DOHH2 (cell line): Measurements from ENCODE around the gene TYMS.

Source experiments
- H3F3A ChIP-seq: fragments of 200-600 bp; sonication (generic), shearing (Covaris generic); 2 replicates; pipeline ENCODE4 v1.6.0; 2016; ENCODE audit warnings: antibody characterized with exemption, mild to moderate bottlenecking; ENCODE audit not compliant: control insufficient read depth, insufficient read depth
- H3K27ac ChIP-seq: fragments of 200-600 bp; sonication (generic); 2 replicates; pipeline ENCODE4 v1.5.1; 2014; ENCODE audit warnings: low read depth, mild to moderate bottlenecking, low read length, moderate library complexity
- H3K27me3 ChIP-seq: fragments of 200-600 bp; sonication (generic); 2 replicates; pipeline ENCODE4 v1.6.1; 2014; ENCODE audit warnings: mild to moderate bottlenecking, low read length, mixed read lengths; ENCODE audit not compliant: control insufficient read depth
- H3K36me3 ChIP-seq: fragments of 200-600 bp; sonication (generic); 2 replicates; pipeline ENCODE4 v1.6.1; 2014; ENCODE audit warnings: mild to moderate bottlenecking, low read length, moderate library complexity, mixed read lengths; ENCODE audit not compliant: control insufficient read depth
- H3K4me1 ChIP-seq: fragments of 200-600 bp; sonication (generic); 2 replicates; pipeline ENCODE4 v1.6.1; 2014; ENCODE audit warnings: mild to moderate bottlenecking, low read length, mixed read lengths; ENCODE audit not compliant: control insufficient read depth
- H3K4me2 ChIP-seq: fragments of 200-600 bp; sonication (generic); 2 replicates; pipeline ENCODE4 v1.6.0; 2014; ENCODE audit warnings: mild to moderate bottlenecking, low read length, moderate library complexity
- H3K4me3 ChIP-seq: fragments of 200-600 bp; sonication (generic); 2 replicates; pipeline ENCODE4 v1.5.1; 2014; ENCODE audit warnings: mild to moderate bottlenecking, low read length, mixed read lengths
- H3K79me2 ChIP-seq: fragments of 200-600 bp; sonication (generic); 2 replicates; pipeline ENCODE4 v1.6.1; 2014; ENCODE audit warnings: mild to moderate bottlenecking, low read length, mixed read lengths; ENCODE audit not compliant: control insufficient read depth
- H3K9me2 ChIP-seq: fragments of 200-600 bp; sonication (generic); replicated peaks from 2 replicates; pipeline ENCODE4 v1.6.1; 2014; ENCODE audit warnings: mild to moderate bottlenecking, low read length, mixed read lengths; ENCODE audit not compliant: control insufficient read depth
- H3K9me3 ChIP-seq: fragments of 200-600 bp; sonication (generic); 2 replicates; pipeline ENCODE4 v1.6.1; 2014; ENCODE audit warnings: antibody characterized with exemption, low read length, mixed read lengths; ENCODE audit not compliant: control insufficient read depth, insufficient read depth
- H4K20me1 ChIP-seq: fragments of 200-600 bp; sonication (generic); 2 replicates; pipeline ENCODE4 v1.6.0; 2014; ENCODE audit warnings: low read depth, mild to moderate bottlenecking, antibody characterized with exemption, low read length, moderate library complexity; ENCODE audit not compliant: control insufficient read depth, insufficient read depth
- EZH2phosphoT487 ChIP-seq: fragments of 200-600 bp; sonication (generic); IDR thresholded peaks from 2 replicates; pipeline ENCODE4 v1.6.1; 2017; ENCODE audit warnings: borderline replicate concordance, mild to moderate bottlenecking, antibody characterized with exemption, low read length, moderate library complexity, mixed read lengths
- TF ChIP-seq, protein P1 (sequence below): fragments of 200-600 bp; sonication (generic); IDR thresholded peaks from one replicate; pipeline ENCODE4 v1.5.1; 2014; ENCODE audit warnings: antibody characterized with exemption, mild to moderate bottlenecking, low read depth, low read length; ENCODE audit not compliant: poor library complexity, severe bottlenecking

Gene TYMS

DNA sequence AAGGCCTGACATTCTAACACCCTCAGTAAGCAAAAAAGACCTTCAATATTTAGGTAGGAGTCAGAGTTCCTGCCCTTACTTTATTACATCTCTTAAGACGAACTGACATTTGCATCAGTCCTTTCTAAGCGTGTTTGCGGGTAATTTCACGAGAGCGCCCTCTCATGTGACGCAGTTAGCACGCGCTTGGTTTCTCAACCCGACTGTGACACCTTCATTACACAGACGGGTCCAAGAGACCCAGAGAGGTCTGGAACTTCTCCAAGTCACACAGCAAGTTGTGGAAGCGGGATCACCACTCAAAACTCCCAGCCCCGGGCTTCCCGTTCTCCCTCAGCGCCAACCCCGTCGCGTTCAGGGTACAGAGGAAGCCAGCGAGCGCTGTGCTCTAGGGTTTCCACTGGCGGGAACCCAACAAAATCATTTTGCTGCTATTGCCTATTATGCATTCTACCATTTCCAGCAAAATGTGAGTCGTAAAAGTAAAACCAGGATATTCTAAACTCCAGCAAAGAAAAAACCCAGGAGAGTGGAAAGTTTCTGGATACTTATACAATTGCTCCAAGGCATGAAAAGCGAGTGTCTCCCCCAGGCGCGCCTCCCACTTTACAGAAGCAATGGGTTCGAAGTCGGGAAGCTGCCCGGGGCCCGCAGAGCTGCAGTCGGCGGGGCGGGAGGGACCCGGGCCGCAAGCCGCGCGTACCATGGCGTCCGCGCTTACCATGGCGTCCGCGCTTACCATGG, 54.4 kb downstream of the TYMS start:
- TF ChIP-seq EZH2phosphoT487 = no peak
- TF ChIP-seq, protein P1, sequence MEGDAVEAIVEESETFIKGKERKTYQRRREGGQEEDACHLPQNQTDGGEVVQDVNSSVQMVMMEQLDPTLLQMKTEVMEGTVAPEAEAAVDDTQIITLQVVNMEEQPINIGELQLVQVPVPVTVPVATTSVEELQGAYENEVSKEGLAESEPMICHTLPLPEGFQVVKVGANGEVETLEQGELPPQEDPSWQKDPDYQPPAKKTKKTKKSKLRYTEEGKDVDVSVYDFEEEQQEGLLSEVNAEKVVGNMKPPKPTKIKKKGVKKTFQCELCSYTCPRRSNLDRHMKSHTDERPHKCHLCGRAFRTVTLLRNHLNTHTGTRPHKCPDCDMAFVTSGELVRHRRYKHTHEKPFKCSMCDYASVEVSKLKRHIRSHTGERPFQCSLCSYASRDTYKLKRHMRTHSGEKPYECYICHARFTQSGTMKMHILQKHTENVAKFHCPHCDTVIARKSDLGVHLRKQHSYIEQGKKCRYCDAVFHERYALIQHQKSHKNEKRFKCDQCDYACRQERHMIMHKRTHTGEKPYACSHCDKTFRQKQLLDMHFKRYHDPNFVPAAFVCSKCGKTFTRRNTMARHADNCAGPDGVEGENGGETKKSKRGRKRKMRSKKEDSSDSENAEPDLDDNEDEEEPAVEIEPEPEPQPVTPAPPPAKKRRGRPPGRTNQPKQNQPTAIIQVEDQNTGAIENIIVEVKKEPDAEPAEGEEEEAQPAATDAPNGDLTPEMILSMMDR = peak; percentile 23
- H3F3A ChIP-seq = no peaks in the 10 kb centered on the region
- peaks cover 30% of the 10 kb centered on the region for H3K4me1 ChIP-seq
- H3K27ac ChIP-seq = peak overlapping the region; percentile 29
- peaks cover 43% of the 10 kb centered on the region for H3K79me2 ChIP-seq
- no peaks in the 10 kb centered on the region for H4K20me1 ChIP-seq
- peaks cover 15% of the 10 kb centered on the region; the same call in 1 of the 2 replicates for H3K27me3 ChIP-seq
- no peaks in the 10 kb centered on the region for H3K9me2 ChIP-seq
- H3K4me2 ChIP-seq = peak overlapping the region; percentile 84
- peaks cover 16% of the 10 kb centered on the region for H3K36me3 ChIP-seq
- peak overlapping the region; percentile 85 for H3K4me3 ChIP-seq
- no peaks in the 10 kb centered on the region for H3K9me3 ChIP-seq

DNA sequence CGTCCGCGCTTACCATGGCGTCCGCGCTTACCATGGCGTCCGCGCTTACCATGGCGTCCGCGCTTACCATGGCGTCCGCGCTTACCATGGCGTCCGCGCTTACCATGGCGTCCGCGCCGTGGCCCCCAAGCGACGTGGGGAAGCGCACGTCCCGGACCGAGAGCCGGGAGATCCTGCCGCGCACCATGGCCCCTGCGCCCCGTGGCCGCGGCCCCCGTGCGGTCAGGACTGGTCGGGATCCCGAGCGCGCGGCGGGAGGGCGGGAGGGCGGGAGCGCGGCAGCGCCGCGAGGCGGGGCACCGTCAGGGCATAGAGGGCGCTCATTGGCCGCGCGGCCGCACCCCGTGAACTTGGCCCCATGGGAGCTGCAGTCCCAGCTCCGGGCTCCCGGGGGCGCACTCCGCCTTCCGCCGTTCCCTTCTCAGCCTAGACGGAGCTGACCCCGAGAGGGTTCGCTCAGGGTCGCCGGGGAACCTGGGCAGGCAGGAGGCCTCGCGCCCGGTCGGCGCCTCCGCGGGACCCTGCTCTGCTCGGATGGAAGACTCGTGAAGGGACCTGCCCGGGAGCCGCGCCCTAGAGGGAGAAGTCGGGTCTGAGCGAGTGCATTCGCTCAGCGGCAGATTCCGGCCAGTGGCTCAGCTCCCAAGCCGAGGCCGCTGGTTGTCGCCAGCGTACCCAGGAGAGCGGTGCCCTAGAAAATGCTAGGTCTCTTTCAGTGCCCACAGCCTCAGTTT, 55.1 kb downstream of the TYMS start, which contains the start of gene ENOSF1:
ENOSF1 (minus strand) TSS at position 230 of the 734 bp plus-strand sequence; CDS start at position 187, 43 bp downstream.
- Histone ChIP-seq H3K27me3 (peaks cover 15% of the 10 kb centered on the region; the same call in 1 of the 2 replicates), H3K9me3 (no peaks in the 10 kb centered on the region), H3K36me3 (peaks cover 16% of the 10 kb centered on the region), H3K27ac (peak within 1 kb of the TSS; percentile 29), H3K4me1 (peaks cover 30% of the 10 kb centered on the region), H3K79me2 (peaks cover 40% of the 10 kb centered on the region), H3K4me2 (peak within 1 kb of the TSS; percentile 84), H4K20me1 (no peaks in the 10 kb centered on the region), H3K9me2 (no peaks in the 10 kb centered on the region), H3K4me3 (peak within 1 kb of the TSS; percentile 85), H3F3A (no peaks in the 10 kb centered on the region)
- no peak for TF ChIP-seq EZH2phosphoT487
- TF ChIP-seq, protein P1 = peak; percentile 54

DNA sequence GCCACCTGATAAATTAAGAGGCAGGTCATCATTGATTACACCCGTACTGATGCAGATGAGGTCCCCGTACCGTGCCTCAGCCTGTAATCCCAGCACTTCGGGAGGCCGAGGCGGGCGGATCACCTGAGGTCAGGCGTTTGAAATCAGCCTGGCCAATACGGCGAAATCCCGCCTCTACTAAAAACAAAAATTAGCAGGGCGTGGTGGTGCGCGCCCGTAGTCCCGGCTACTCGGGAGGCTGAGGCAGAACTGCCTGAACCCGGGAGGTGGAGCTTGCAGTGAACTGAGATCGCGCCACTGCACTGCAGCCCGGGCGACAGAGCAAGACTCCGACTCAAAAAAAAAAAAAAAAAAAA, 55.7 kb downstream of the TYMS start:
- Histone ChIP-seq H3K4me1 (peaks cover 28% of the 10 kb centered on the region), H3K4me2 (no peak overlapping the region), H3F3A (no peaks in the 10 kb centered on the region), H3K9me2 (no peaks in the 10 kb centered on the region), H4K20me1 (no peaks in the 10 kb centered on the region), H3K27me3 (peaks cover 15% of the 10 kb centered on the region; the same call in 1 of the 2 replicates), H3K79me2 (peaks cover 38% of the 10 kb centered on the region), H3K36me3 (peaks cover 16% of the 10 kb centered on the region), H3K4me3 (no peak overlapping the region), H3K9me3 (no peaks in the 10 kb centered on the region), H3K27ac (no peak overlapping the region)
- no peak for TF ChIP-seq EZH2phosphoT487
- TF ChIP-seq, protein P1 = no peak
